SK-N-MC (cell line): Measurements from ENCODE around the gene ELMO2.

Experiments used
- DNase-seq: peaks from one replicate; pipeline ENCODE4 v3.0.0-alpha.2; 2011; ENCODE audit warnings: low read depth, low spot score
- H3K27ac ChIP-seq: fragments of 200-600 bp; sonication (generic); 2 replicates; pipeline ENCODE4 v1.5.1; 2016; ENCODE audit warnings: mixed run types
- H3K36me3 ChIP-seq: fragments of 200-600 bp; sonication (generic); 2 replicates; pipeline ENCODE4 v1.6.1; 2017; ENCODE audit warnings: antibody characterized with exemption, low read length, mixed read lengths; ENCODE audit not compliant: insufficient read depth
- H3K4me3 ChIP-seq: fragments of 200-600 bp; sonication (generic); 2 replicates; pipeline ENCODE4 v1.5.1; 2016
- H3K9ac ChIP-seq: fragments of 200-600 bp; sonication (generic); 2 replicates; pipeline ENCODE4 v1.8.0; 2017; ENCODE audit warnings: mixed run types, mixed read lengths; ENCODE audit not compliant: insufficient read length
- H3K9me3 ChIP-seq: fragments of 200-600 bp; sonication (generic); 2 replicates; pipeline ENCODE4 v1.6.1; 2017; ENCODE audit warnings: low read depth, mild to moderate bottlenecking, antibody characterized with exemption, low read length, moderate library complexity, mixed read lengths
- EZH2 ChIP-seq: fragments of 200-600 bp; sonication (generic); IDR thresholded peaks from one replicate; pipeline ENCODE4 v1.6.1; 2017; ENCODE audit warnings: antibody characterized with exemption
- FOXP2 ChIP-seq: optimal IDR thresholded peaks from 2 replicates; pipeline ENCODE3; 2011; ENCODE audit warnings: mild to moderate bottlenecking, moderate library complexity; ENCODE audit not compliant: insufficient read depth; ENCODE audit errors: extremely low read length, control extremely low read depth
- POLR2AphosphoS5 ChIP-seq: IDR thresholded peaks from 2 replicates; pipeline ENCODE4 v1.6.1; 2012; ENCODE audit warnings: mild to moderate bottlenecking, low read depth, low read length, borderline replicate concordance

ELMO2 gene

GRCh38 chr20:46353500-46354206 lies 52.8 kb downstream of the ELMO2 start:
- H3K9me3 ChIP-seq = no peaks in the 10 kb centered on the region
- H3K9ac ChIP-seq = no peak overlapping the region
- TF ChIP-seq POLR2AphosphoS5 (no peak), EZH2 (no peak), FOXP2 (no peak)
- H3K4me3 ChIP-seq = peak overlapping the region; percentile 45
- DNase-seq = no peak
- no peaks in the 10 kb centered on the region for H3K36me3 ChIP-seq
- H3K27ac ChIP-seq = peak overlapping the region; percentile 62

DNA sequence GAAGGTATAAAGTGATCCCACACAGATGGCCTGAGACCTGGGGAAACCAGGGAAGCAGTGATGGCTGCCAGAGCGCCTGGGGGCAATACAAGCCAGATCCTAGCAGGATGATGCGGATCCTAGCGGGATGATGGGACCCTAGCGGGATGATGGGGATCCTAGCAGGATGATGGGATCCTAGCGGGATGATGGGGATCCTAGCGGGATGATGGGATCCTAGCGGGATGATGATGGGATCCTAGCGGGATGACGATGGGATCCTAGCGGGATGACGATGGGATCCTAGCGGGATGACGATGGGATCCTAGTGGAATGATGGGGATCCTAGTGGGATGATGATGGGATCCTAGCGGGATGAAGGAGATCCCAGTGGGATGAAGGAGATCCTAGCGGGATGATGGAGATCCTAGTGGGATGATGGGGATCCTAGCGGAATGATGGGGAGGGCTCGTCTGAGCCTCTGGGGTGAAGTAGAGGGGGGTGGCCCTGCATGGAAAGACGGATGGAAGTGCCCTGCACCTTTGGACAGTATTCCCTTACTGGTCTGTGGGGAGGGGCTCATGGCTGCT lies 54.0 kb downstream of the ELMO2 start:
- H3K27ac ChIP-seq = no peak overlapping the region
- no peak for DNase-seq
- no peaks in the 10 kb centered on the region for H3K9me3 ChIP-seq
- H3K9ac ChIP-seq = no peak overlapping the region
- no peak overlapping the region for H3K4me3 ChIP-seq
- no peaks in the 10 kb centered on the region for H3K36me3 ChIP-seq
- TF ChIP-seq EZH2 (no peak), FOXP2 (no peak), POLR2AphosphoS5 (no peak)

GRCh38 chr20:46351357-46352058 lies 54.9 kb downstream of the ELMO2 start:
- Histone ChIP-seq H3K36me3 (no peaks in the 10 kb centered on the region), H3K27ac (no peak overlapping the region), H3K9ac (no peak overlapping the region), H3K9me3 (no peaks in the 10 kb centered on the region), H3K4me3 (no peak overlapping the region)
- no peak for TF ChIP-seq FOXP2
- no peak for TF ChIP-seq EZH2
- no peak for TF ChIP-seq POLR2AphosphoS5
- DNase-seq = no peak

DNA sequence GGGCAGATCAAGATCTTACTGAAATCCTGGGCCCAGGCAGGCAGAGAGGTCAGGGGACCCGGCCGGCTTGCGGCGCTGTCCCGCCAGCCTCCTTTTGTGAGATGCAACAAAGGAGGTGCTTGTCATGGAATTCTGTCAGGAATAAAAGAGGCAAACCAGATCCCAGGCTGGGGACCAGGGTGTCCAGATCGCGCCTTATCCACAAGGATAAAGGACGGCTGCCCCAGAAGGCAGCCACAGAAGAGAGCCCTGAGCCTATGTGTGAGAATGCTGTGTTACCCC lies 55.5 kb downstream of the ELMO2 start:
- no peak for DNase-seq
- Histone ChIP-seq H3K9me3 (no peaks in the 10 kb centered on the region), H3K9ac (no peak overlapping the region), H3K36me3 (no peaks in the 10 kb centered on the region), H3K4me3 (no peak overlapping the region), H3K27ac (no peak overlapping the region)
- TF ChIP-seq FOXP2 (no peak), POLR2AphosphoS5 (no peak), EZH2 (no peak)

DNA sequence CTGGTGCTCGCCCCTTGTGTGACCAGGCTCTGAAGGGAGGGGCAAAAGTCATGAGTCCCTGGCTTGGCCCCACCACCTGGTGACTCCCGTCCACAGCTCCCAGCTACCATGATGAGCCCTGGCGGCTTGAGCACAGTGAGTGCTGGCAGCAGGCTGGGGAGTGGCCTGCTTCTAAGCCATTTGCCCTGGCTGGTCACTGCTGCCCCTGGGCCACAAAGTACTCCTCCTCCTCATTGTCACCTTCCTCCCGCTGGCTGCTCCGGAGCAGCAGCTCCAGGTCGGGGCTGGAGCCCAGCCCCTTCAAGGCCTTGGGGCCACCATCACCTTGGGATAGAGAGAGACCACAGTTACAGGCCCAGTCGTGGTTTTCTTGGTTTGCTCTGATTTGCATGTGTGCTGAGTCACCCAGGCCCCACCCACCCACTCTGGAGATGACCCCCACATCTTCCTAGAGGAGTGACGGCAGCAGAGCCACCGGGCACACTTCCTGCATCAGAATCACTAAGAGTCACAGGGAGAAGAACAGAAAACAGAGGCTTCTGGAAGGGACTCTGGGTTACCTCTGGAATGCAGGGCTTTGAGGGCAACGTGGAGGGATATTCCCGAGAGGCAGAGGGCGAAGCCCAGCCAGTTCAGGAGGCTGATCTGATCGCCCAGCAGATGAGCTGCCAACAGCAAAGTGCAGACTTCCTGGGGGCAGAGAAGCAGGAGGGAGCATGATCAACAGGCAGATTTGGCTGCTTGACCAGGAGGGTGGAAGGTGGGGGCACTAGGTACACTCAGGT lies 56.0 kb downstream of the ELMO2 start:
- Histone ChIP-seq H3K9ac (no peak overlapping the region), H3K36me3 (no peaks in the 10 kb centered on the region), H3K27ac (no peak overlapping the region), H3K9me3 (no peaks in the 10 kb centered on the region), H3K4me3 (no peak overlapping the region)
- no peak for DNase-seq
- TF ChIP-seq EZH2 (no peak), FOXP2 (no peak), POLR2AphosphoS5 (no peak)

GRCh38 chr20:46349742-46350056 lies 56.7 kb downstream of the ELMO2 start:
- Histone ChIP-seq H3K9ac (no peak overlapping the region), H3K4me3 (no peak overlapping the region), H3K9me3 (no peaks in the 10 kb centered on the region), H3K27ac (no peak overlapping the region), H3K36me3 (no peaks in the 10 kb centered on the region)
- TF ChIP-seq FOXP2 = no peak
- no peak for TF ChIP-seq POLR2AphosphoS5
- TF ChIP-seq EZH2 = no peak
- DNase-seq = no peak

- DNase-seq = no peak
- Histone ChIP-seq H3K4me3 (no peak overlapping the region), H3K27ac (no peak overlapping the region), H3K36me3 (no peaks in the 10 kb centered on the region), H3K9ac (no peak overlapping the region), H3K9me3 (no peaks in the 10 kb centered on the region)
- no peak for TF ChIP-seq FOXP2
- no peak for TF ChIP-seq EZH2
- no peak for TF ChIP-seq POLR2AphosphoS5
Measured at GRCh38 chr20:46349035-46349741, 57.2 kb downstream of the ELMO2 start.
